ENCODE results near the gene SBNO1. TPM values are rescaled to one million over a fixed set of nuclear protein-coding genes. Genes with fewer than 3 reads are reported as not detected.

SBNO1 gene
- total RNA-seq, 1 donor from 2014 or later, result 9.8 TPM

GRCh38 chr12:123280971-123281370, 83.7 kb downstream of the SBNO1 start:
- DNase-seq (ENCODE audit: low spot score in 2 of 2), result no peak
- H3K27me3 ChIP-seq, result no peaks in the 10 kb centered on the region
- TF ChIP-seq, protein P1, sequence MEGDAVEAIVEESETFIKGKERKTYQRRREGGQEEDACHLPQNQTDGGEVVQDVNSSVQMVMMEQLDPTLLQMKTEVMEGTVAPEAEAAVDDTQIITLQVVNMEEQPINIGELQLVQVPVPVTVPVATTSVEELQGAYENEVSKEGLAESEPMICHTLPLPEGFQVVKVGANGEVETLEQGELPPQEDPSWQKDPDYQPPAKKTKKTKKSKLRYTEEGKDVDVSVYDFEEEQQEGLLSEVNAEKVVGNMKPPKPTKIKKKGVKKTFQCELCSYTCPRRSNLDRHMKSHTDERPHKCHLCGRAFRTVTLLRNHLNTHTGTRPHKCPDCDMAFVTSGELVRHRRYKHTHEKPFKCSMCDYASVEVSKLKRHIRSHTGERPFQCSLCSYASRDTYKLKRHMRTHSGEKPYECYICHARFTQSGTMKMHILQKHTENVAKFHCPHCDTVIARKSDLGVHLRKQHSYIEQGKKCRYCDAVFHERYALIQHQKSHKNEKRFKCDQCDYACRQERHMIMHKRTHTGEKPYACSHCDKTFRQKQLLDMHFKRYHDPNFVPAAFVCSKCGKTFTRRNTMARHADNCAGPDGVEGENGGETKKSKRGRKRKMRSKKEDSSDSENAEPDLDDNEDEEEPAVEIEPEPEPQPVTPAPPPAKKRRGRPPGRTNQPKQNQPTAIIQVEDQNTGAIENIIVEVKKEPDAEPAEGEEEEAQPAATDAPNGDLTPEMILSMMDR (IDR thresholded peaks at IDR 0.05), result no peak
- H3K27ac ChIP-seq, result no peak overlapping the region
- no peaks in the 10 kb centered on the region for H3K9me3 ChIP-seq
- H3K36me3 ChIP-seq, result no peaks in the 10 kb centered on the region
- no peak overlapping the region for H3K4me3 ChIP-seq
- no peaks in the 10 kb centered on the region for H3K4me1 ChIP-seq
- intact Hi-C loops (cut with DNase I), result no loop called here

DNA sequence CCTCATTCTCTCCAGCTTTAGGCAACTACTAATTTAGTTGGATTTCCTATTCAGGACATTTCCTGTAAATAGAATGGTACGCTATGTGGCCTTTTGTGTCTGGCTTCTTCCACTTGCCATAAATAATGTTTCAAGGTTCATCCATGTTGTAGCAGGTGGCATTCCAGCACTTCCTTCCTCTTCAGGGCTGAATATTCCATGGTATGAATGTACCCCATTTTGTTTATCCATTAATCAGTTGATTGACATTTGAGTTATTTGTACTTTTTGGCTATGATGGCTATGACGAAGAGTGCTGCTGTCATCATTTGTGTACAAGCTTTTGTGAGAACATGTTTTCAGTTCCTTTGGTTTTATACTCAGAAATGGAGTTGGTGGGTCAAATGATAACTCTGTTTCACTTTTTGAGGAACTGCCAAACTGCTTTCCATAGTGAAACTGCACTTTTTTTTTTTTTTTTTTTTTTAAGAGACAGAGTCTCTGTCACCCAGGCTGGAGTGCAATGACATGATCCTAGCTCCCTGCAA, 86.5 kb downstream of the SBNO1 start:
- H3K27ac ChIP-seq, result peak overlapping the region in 1 of 2 donors; percentile 21
- intact Hi-C loops (cut with DNase I), result no loop called here
- H3K4me3 ChIP-seq, result no peak overlapping the region
- no peaks in the 10 kb centered on the region for H3K9me3 ChIP-seq
- H3K4me1 ChIP-seq, result no peaks in the 10 kb centered on the region
- no peaks in the 10 kb centered on the region for H3K27me3 ChIP-seq
- no peak for DNase-seq (ENCODE audit: low spot score in 2 of 2)
- no peaks in the 10 kb centered on the region for H3K36me3 ChIP-seq
- TF ChIP-seq, protein P1 (IDR thresholded peaks at IDR 0.05), result no peak

- Histone ChIP-seq H3K36me3 (no peaks in the 10 kb centered on the region), H3K9me3 (no peaks in the 10 kb centered on the region), H3K4me3 (no peak overlapping the region), H3K27ac (no peak overlapping the region), H3K4me1 (peaks cover 3 to 21% of the 10 kb centered on the region in 2 donors), H3K27me3 (no peaks in the 10 kb centered on the region)
- intact Hi-C loops (cut with DNase I), result no loop called here
- no peak for DNase-seq (ENCODE audit: low spot score in 2 of 2)
- TF ChIP-seq, protein P1 (IDR thresholded peaks at IDR 0.05), result no peak
Observed at GRCh38 chr12:123273166-123273565, 91.5 kb downstream of the SBNO1 start.

DNA sequence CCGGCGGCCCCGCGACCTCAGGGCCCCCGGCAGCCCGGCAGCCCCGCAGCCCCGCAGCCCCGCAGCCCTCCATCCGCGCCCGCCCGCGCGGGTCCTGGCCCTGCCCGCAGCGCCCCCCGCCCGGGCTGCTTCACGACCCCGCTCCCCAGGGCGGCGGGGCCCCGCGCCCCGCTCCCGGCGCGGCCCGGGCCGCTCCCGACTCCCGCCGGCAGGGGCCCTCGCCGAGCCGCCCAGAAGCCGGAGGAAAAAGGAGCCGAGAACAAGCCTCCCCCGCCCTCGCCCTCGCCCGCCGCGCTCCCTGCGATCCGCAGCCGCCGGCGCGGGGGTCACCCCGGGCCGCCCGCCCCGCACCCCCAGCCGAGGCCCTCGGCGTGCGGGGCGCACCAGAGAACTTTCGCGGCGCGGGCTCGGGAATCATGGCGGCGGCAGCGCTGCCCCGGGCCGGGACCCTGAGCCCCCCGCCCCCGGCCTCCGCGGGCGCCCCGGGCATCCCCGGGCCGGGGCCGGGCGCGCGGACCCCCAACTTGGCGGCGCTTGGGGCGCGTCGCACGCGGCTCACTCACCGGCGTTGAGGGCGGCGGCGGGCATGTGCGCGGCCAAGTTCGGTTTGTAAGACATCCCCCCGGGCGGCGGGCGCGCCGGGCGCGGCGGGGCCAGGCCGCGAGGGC, 93.5 kb downstream of the SBNO1 start:
- Histone ChIP-seq H3K9me3 (no peaks in the 10 kb centered on the region), H3K27ac (peak overlapping the region; percentile 80 to 83), H3K4me1 (peaks cover 3 to 23% of the 10 kb centered on the region in 2 donors), H3K27me3 (no peaks in the 10 kb centered on the region), H3K4me3 (peak overlapping the region; percentile 79 to 98), H3K36me3 (peaks cover 2 to 3% of the 10 kb centered on the region in 2 donors)
- TF ChIP-seq, protein P1 (IDR thresholded peaks at IDR 0.05), result peak in 2 of 3 experiments; percentile 9 to 73
- intact Hi-C loops (cut with DNase I), result loop anchor here (2.0 kb wide), 2 partner anchors 38 to 330 kb away; partner anchors contain the start of genes MPHOSPH9 and MTRFR
- peak in 1 of 2 donors; percentile 82 for DNase-seq (ENCODE audit: low spot score in 2 of 2)

DNA sequence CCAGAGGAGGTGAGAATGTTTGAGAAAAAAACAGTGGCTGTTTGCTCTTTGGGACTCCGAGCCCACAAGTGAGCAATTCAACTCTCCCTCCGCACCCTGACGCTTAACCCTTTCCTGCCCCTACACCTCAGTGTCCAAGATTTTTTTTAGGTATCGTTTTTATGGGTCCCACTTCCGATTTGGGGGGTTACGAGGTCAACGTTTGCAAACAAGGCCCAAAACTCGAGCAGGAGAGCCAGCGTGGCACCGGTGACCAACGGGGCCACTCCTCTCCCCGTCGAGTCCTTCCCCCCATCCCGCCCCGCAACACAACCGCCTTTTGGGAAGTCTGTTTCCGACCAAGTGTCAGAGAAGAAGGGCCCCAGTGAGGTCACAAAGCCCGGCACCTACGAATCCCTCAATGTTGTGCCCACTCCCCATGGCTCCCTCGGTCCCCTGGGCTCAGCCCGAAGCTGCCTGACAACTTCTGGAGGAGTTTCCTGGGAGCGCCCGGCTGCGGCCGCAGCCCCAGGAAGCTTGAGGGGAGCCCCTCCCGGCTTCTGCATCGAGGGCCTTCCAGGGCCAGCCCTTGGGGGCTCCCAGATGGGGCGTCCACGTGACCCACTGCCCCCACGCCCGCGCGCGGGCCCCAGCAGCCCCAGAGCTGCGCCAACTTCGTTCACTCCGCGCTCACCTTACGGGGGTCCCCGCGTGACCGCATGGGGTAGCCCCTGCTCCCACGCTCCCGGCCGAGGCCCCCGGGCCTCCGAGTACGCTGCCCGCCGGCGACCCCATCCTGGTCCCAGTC, 94.2 kb downstream of the SBNO1 start:
- intact Hi-C loops (cut with DNase I), result loop anchor here (2.0 kb wide), 2 partner anchors 38 to 330 kb away; partner anchors contain the start of genes MPHOSPH9 and MTRFR
- H3K9me3 ChIP-seq, result no peaks in the 10 kb centered on the region
- TF ChIP-seq, protein P1 (IDR thresholded peaks at IDR 0.05), result no peak
- H3K4me1 ChIP-seq, result peaks cover 3 to 23% of the 10 kb centered on the region in 2 donors
- H3K27me3 ChIP-seq, result no peaks in the 10 kb centered on the region
- H3K27ac ChIP-seq, result peak overlapping the region; percentile 80 to 83
- H3K4me3 ChIP-seq, result peak overlapping the region; percentile 79 to 98
- H3K36me3 ChIP-seq, result peaks cover 3 to 7% of the 10 kb centered on the region in 2 donors
- DNase-seq (ENCODE audit: low spot score in 2 of 2), result no peak
